NCI-H1105 treated with DMSO at 0.1 percent for 48 hours (cell line): ENCODE results near the gene PPEF1.

ENCODE experiments used
- DNase-seq: peaks from one replicate; lab custom pipeline; 2025; lab: John Stamatoyannopoulos, UW

PPEF1 gene

GRCh38 chrX:18707426-18708049, at the start of gene PPEF1:
PPEF1 (plus strand) TSS chrX:18707645; CDS start chrX:18707781, 136 bp downstream.
- DNase-seq: no peak

- DNase-seq: no peak
Measured at GRCh38 chrX:18661273-18661672, 46.2 kb upstream of the PPEF1 start.

- no peak for DNase-seq
Measured at GRCh38 chrX:18664947-18665346, 42.5 kb upstream of the PPEF1 start.

- DNase-seq: no peak
Measured at GRCh38 chrX:18666614-18667013, 40.8 kb upstream of the PPEF1 start.

GRCh38 chrX:18668071-18668835, 39.2 kb upstream of the PPEF1 start:
- no peak for DNase-seq

- DNase-seq: no peak
Measured at GRCh38 chrX:18672008-18672407, 35.4 kb upstream of the PPEF1 start, which contains the start of gene RS1. RS1 (minus strand) TSS chrX:18672108; CDS start chrX:18672068, 40 bp downstream.

- DNase-seq: peak; percentile 74
Measured at GRCh38 chrX:18674417-18674787, 33.0 kb upstream of the PPEF1 start.

GRCh38 chrX:18674788-18675735, 32.4 kb upstream of the PPEF1 start:
- peak; percentile 74 for DNase-seq

GRCh38 chrX:18676050-18676449, 31.4 kb upstream of the PPEF1 start:
- DNase-seq: no peak

- DNase-seq: no peak
Measured at GRCh38 chrX:18676470-18676869, 31.0 kb upstream of the PPEF1 start.

GRCh38 chrX:18677161-18677869, 30.1 kb upstream of the PPEF1 start:
- no peak for DNase-seq

GRCh38 chrX:18681996-18682395, 25.4 kb upstream of the PPEF1 start:
- DNase-seq: no peak

GRCh38 chrX:18682979-18683387, 24.5 kb upstream of the PPEF1 start:
- no peak for DNase-seq

- no peak for DNase-seq
Measured at GRCh38 chrX:18687856-18688495, 19.5 kb upstream of the PPEF1 start.

GRCh38 chrX:18691431-18691830, 16.0 kb upstream of the PPEF1 start:
- DNase-seq: no peak

GRCh38 chrX:18692541-18692940, 14.9 kb upstream of the PPEF1 start:
- no peak for DNase-seq

GRCh38 chrX:18696653-18697052, 10.8 kb upstream of the PPEF1 start:
- DNase-seq: no peak

GRCh38 chrX:18698737-18699650, 8.5 kb upstream of the PPEF1 start:
- no peak for DNase-seq

- DNase-seq: no peak
Measured at GRCh38 chrX:18701621-18702361, 5.7 kb upstream of the PPEF1 start.
